Thyroid gland (tissue), 4 donors: Measurements from ENCODE around the gene FRMD4A.

Experiments used
- POLR2A ChIP-seq, 2 donors: fragments of 450-650 bp; IDR thresholded peaks; one replicate each; pipeline ENCODE4 v1.6.1; 2017; ENCODE audit warnings: antibody characterized with exemption in 2 of 2, mild to moderate bottlenecking in 2 of 2, moderate library complexity in 1 of 2
- TF ChIP-seq, protein P1 (sequence below), 6 experiments: fragments of 200-600 bp in 3 of 6; fragments of 450-650 bp in 3 of 6; sonication (generic) in 3 of 6; IDR thresholded peaks; one replicate each; pipeline ENCODE4 v1.5.1; 2016 to 2019; ENCODE audit warnings: antibody characterized with exemption in 6 of 6, mild to moderate bottlenecking in 2 of 6, inconsistent platforms in 1 of 6, moderate library complexity in 1 of 6

DNA sequence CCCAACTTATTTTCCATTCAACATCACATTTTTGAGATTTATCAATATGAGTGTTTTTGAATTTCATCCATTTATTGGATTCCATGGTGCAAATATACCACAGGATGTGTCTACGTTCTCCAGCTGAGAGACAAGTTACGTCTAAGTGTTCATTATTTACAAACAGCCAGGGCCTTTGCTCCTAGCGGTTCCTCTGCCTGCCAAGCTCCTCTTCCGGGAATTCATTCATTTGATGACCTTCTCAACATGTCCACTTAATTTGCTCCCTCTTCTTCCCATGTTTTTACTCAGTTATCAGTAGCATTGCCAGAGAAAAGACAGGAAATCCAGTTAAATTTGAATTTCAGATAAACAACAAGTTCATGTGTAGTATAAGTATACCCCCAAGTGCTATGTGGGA lies 422.2 kb downstream of the FRMD4A start:
- TF ChIP-seq, protein P1, sequence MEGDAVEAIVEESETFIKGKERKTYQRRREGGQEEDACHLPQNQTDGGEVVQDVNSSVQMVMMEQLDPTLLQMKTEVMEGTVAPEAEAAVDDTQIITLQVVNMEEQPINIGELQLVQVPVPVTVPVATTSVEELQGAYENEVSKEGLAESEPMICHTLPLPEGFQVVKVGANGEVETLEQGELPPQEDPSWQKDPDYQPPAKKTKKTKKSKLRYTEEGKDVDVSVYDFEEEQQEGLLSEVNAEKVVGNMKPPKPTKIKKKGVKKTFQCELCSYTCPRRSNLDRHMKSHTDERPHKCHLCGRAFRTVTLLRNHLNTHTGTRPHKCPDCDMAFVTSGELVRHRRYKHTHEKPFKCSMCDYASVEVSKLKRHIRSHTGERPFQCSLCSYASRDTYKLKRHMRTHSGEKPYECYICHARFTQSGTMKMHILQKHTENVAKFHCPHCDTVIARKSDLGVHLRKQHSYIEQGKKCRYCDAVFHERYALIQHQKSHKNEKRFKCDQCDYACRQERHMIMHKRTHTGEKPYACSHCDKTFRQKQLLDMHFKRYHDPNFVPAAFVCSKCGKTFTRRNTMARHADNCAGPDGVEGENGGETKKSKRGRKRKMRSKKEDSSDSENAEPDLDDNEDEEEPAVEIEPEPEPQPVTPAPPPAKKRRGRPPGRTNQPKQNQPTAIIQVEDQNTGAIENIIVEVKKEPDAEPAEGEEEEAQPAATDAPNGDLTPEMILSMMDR (IDR thresholded peaks at IDR 0.05): no peak
- TF ChIP-seq POLR2A (IDR thresholded peaks at IDR 0.05): no peak
